C4-2B (cell line): Measurements from ENCODE around the gene CHPF.

Experiments used
- CTCF ChIP-seq: fragments of 450-650 bp; conservative IDR thresholded peaks from 2 replicates; pipeline ENCODE4 v1.5.1; 2017; ENCODE audit warnings: mild to moderate bottlenecking
- ZFX ChIP-seq: fragments of 450-650 bp; IDR thresholded peaks from 2 replicates; pipeline ENCODE4 v1.6.1; 2017

- TF ChIP-seq CTCF (no peak), ZFX (no peak)
These were observed 47.5 kb upstream of the CHPF start for GRCh38 chr2:219591091-219591490.
